ENCODE data around the gene DNAH10.

DNAH10 gene

GRCh38 chr12:123941000-123941399 lies 178.9 kb downstream of the DNAH10 start:
- no peak for TF ChIP-seq CTCF (IDR thresholded peaks at IDR 0.05; ENCODE audit: borderline replicate concordance, insufficient read depth, low read depth, low read length)
- no peak overlapping the region for H3K4me3 ChIP-seq (ENCODE audit: low read depth, low read length)

- no peak for TF ChIP-seq CTCF (IDR thresholded peaks at IDR 0.05; ENCODE audit: borderline replicate concordance, insufficient read depth, low read depth, low read length)
- no peak overlapping the region for H3K4me3 ChIP-seq (ENCODE audit: low read depth, low read length)
Measured at GRCh38 chr12:123941624-123942237, 179.6 kb downstream of the DNAH10 start.

- no peak overlapping the region for H3K4me3 ChIP-seq (ENCODE audit: low read depth, low read length)
- no peak for TF ChIP-seq CTCF (IDR thresholded peaks at IDR 0.05; ENCODE audit: borderline replicate concordance, insufficient read depth, low read depth, low read length)
Measured at GRCh38 chr12:123942238-123942653, 180.1 kb downstream of the DNAH10 start.

GRCh38 chr12:123942911-123943648 lies 181.0 kb downstream of the DNAH10 start:
- no peak for TF ChIP-seq CTCF (IDR thresholded peaks at IDR 0.05; ENCODE audit: borderline replicate concordance, insufficient read depth, low read depth, low read length)
- no peak overlapping the region for H3K4me3 ChIP-seq (ENCODE audit: low read depth, low read length)

- no peak for TF ChIP-seq CTCF (IDR thresholded peaks at IDR 0.05; ENCODE audit: borderline replicate concordance, insufficient read depth, low read depth, low read length)
- no peak overlapping the region for H3K4me3 ChIP-seq (ENCODE audit: low read depth, low read length)
Measured at GRCh38 chr12:123943816-123944215, 181.7 kb downstream of the DNAH10 start.

- TF ChIP-seq CTCF (IDR thresholded peaks at IDR 0.05; ENCODE audit: borderline replicate concordance, insufficient read depth, low read depth, low read length), result no peak
- no peak overlapping the region for H3K4me3 ChIP-seq (ENCODE audit: low read depth, low read length)
Measured at GRCh38 chr12:123944696-123945095, 182.6 kb downstream of the DNAH10 start.

Measured in GM12875 (cell line).